HEK293 (cell line): ENCODE data around the gene ADAMTS2.

Source experiments
- REST ChIP-seq: fragments of 450-650 bp; formaldehyde crosslinking; IDR thresholded peaks from 2 replicates; pipeline ENCODE4 v1.5.1; 2016; ENCODE audit warnings: missing biosample characterization, missing genetic modification characterization
- YY1 ChIP-seq: fragments of 450-650 bp; formaldehyde crosslinking; IDR thresholded peaks from 2 replicates; pipeline ENCODE4 v1.5.1; 2018; ENCODE audit warnings: missing biosample characterization, missing genetic modification characterization
- ZNF521 ChIP-seq: fragments of 450-650 bp; formaldehyde crosslinking; IDR thresholded peaks from 2 replicates; pipeline ENCODE4 v1.5.1; 2017; ENCODE audit warnings: missing biosample characterization, mild to moderate bottlenecking, missing genetic modification characterization

DNA sequence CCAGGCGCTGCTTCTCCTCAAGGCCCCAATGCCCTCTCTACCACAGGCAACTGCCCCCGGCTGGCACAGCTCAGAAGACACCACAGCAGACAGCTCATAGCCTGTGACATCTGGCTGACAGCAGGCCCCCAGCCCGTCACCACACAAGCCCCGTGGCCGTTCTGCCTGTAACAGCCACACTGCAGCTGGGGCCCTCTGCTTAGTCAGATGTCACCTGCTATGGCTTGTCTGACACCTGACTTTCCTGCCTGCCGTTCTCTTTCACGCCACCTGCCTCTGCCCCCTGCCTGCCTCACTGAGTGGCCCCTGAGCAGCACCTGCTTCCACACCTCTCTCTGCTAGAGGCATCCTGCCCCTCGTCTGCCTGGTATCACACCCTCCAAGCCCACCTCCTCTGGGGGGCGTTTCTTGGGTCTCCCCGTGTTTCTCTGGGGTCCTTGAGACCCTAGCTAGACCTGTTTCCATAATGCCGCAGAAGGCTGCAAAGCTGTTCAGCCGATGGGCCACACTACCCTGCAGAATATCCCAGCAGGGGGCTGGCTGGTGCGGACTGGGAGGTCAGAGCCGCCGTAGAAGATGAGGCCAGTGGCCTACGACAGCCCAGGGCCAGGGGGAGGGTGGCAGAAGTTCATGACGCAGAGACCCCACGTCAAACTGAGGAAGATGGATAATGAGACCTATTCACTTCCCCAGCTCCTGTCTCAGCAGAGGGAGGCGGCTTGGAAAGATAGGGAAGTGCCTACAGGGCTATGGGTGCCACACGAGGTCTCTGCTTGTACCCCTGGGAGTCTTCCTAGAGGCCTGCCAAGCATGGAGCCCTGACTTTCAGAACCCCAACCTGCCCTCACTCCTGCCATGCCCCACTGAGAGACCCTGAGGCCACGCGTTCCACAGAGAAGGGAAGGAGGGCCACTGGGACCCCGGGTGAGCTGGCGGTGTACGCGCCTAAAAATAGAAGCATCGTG, 190.0 kb downstream of the ADAMTS2 start:
- no peak for TF ChIP-seq YY1 (tag by site-specific recombination)
- TF ChIP-seq REST (tag by site-specific recombination) = no peak
- TF ChIP-seq ZNF521 (tag by site-specific recombination) = no peak
